H1 (cell line): ENCODE results near the gene SVOPL. TPM values are rescaled to one million over a fixed set of nuclear protein-coding genes. Genes with fewer than 3 reads are reported as not detected.

Experiments used
- CTCF ChIA-PET: fragments of 300-600 bp; sonication (Branson Sonifier 250); formaldehyde crosslinking; loops from one replicate; lab custom pipeline; 2021; ENCODE audit not compliant: partially characterized antibody; lab: Charles Lee
- POLR2A ChIA-PET: fragments of 300-600 bp; sonication (Branson Sonifier 250); formaldehyde crosslinking; loops from one replicate; lab custom pipeline; 2021; ENCODE audit warnings: inconsistent platforms; ENCODE audit not compliant: partially characterized antibody; lab: Charles Lee
- DNase-seq, 2 experiments: peaks; one replicate each; pipeline versions ENCODE4 v3.0.0 to v3.0.0-alpha.2; 2010 to 2022; ENCODE audit warnings: low spot score in 2 of 2, low read depth in 1 of 2, mixed read lengths in 1 of 2
- FAIRE-seq: peaks from 2 replicates; lab custom pipeline; 2011; peaks lifted over from hg19 to GRCh38; lab: Jason Lieb, UNC
- H2AFZ ChIP-seq: 2 replicates; pipeline ENCODE4 v1.8.1; 2012; ENCODE audit warnings: low read length, inconsistent platforms
- H2AK5ac ChIP-seq: 2 replicates; pipeline ENCODE4 v1.6.1; 2013; ENCODE audit warnings: low read depth, low read length
- H2BK120ac ChIP-seq: replicated peaks from 2 replicates; pipeline ENCODE3; 2013; ENCODE audit warnings: low read depth, low read length, inconsistent platforms
- H2BK12ac ChIP-seq: 2 replicates; pipeline ENCODE4 v1.6.1; 2013; ENCODE audit warnings: low read depth, low read length
- H2BK15ac ChIP-seq: 2 replicates; pipeline ENCODE4 v1.6.1; 2013; ENCODE audit warnings: low read length
- H2BK20ac ChIP-seq: 2 replicates; pipeline ENCODE4 v1.6.1; 2013; ENCODE audit warnings: low read length
- H2BK5ac ChIP-seq: 2 replicates; pipeline ENCODE4 v1.6.1; 2013; ENCODE audit warnings: low read depth, low read length
- H3K14ac ChIP-seq: 2 replicates; pipeline ENCODE4 v1.6.1; 2013; ENCODE audit warnings: inconsistent platforms; ENCODE audit not compliant: insufficient read length
- H3K18ac ChIP-seq: 2 replicates; pipeline ENCODE4 v1.6.1; 2013; ENCODE audit warnings: low read length; ENCODE audit errors: extremely low read depth
- H3K23ac ChIP-seq: 2 replicates; pipeline ENCODE4 v1.6.1; 2013; ENCODE audit warnings: inconsistent platforms; ENCODE audit not compliant: insufficient read length
- H3K23me2 ChIP-seq: 2 replicates; pipeline ENCODE4 v1.6.1; 2013; ENCODE audit warnings: low read depth, low read length
- H3K27ac ChIP-seq: 2 replicates; pipeline ENCODE4 v1.6.1; 2011; ENCODE audit warnings: low read depth, low read length, inconsistent platforms
- H3K27me3 ChIP-seq, 4 experiments: replicated peaks in 1 of 4; 1 replicate in 1 of 4; 2 replicates in 3 of 4; pipeline versions ENCODE4 v1.6.1 to v1.8.1; 2011 to 2013; ENCODE audit warnings: low read length in 3 of 4, mild to moderate bottlenecking in 3 of 4, inconsistent platforms in 2 of 4, mixed read lengths in 2 of 4, moderate library complexity in 1 of 4; ENCODE audit not compliant: control insufficient read depth in 3 of 4, insufficient read depth in 3 of 4; ENCODE audit errors: extremely low read depth in 1 of 4
- H3K36me3 ChIP-seq, 4 experiments: 2 replicates each; pipeline versions ENCODE4 v1.6.1 to v1.8.1; 2011 to 2013; ENCODE audit warnings: mild to moderate bottlenecking in 4 of 4, low read length in 3 of 4, moderate library complexity in 2 of 4, control low read depth in 1 of 4, inconsistent platforms in 1 of 4; ENCODE audit not compliant: insufficient read depth in 4 of 4, control insufficient read depth in 2 of 4
- H3K4ac ChIP-seq: replicated peaks from 2 replicates; pipeline ENCODE3; 2013; ENCODE audit warnings: low read length, low read depth, mixed read lengths, inconsistent platforms; ENCODE audit not compliant: insufficient read length
- H3K4me1 ChIP-seq, 4 experiments: replicated peaks in 1 of 4; 1 replicate in 1 of 4; 2 replicates in 3 of 4; pipeline versions ENCODE4 v1.6.1 to v1.8.1; 2011 to 2013; ENCODE audit warnings: low read length in 3 of 4, inconsistent platforms in 2 of 4, mixed read lengths in 1 of 4; ENCODE audit not compliant: insufficient read depth in 4 of 4, control insufficient read depth in 3 of 4
- H3K4me2 ChIP-seq, 2 experiments: 2 replicates each; pipeline versions ENCODE4 v1.6.1 to v1.8.1; 2011 to 2013; ENCODE audit warnings: low read depth in 2 of 2, low read length in 2 of 2, control low read depth in 1 of 2, inconsistent platforms in 1 of 2, mild to moderate bottlenecking in 1 of 2; ENCODE audit not compliant: insufficient read depth in 1 of 2
- H3K4me3 ChIP-seq, 4 experiments: fragments of 200-600, 300-600 bp in 1 of 4; sonication (generic), shearing (Covaris generic), sonication (Bioruptor Twin) in 1 of 4; 2 replicates each; pipeline versions ENCODE4 v1.5.1 to v1.8.1; 2011 to 2016; ENCODE audit warnings: low read length in 4 of 4, low read depth in 3 of 4, control low read depth in 2 of 4, inconsistent platforms in 2 of 4, mild to moderate bottlenecking in 2 of 4, mixed read lengths in 1 of 4, moderate library complexity in 1 of 4; ENCODE audit not compliant: insufficient read depth in 2 of 4; ENCODE audit errors: extremely low read depth in 1 of 4
- H3K56ac ChIP-seq: replicated peaks from 2 replicates; pipeline ENCODE3; 2013; ENCODE audit warnings: low read depth, mild to moderate bottlenecking, mixed read lengths, low read length, inconsistent platforms; ENCODE audit not compliant: insufficient read length
- H3K79me1 ChIP-seq: 2 replicates; pipeline ENCODE4 v1.6.1; 2013; ENCODE audit warnings: low read depth, low read length, control low read depth
- H3K79me2 ChIP-seq, 2 experiments: 2 replicates each; pipeline versions ENCODE4 v1.6.1 to v1.8.1; 2012 to 2013; ENCODE audit warnings: low read length in 2 of 2, mild to moderate bottlenecking in 2 of 2, inconsistent platforms in 1 of 2; ENCODE audit not compliant: insufficient read depth in 2 of 2, control insufficient read depth in 1 of 2
- H3K9ac ChIP-seq, 4 experiments: replicated peaks in 1 of 4; 1 replicate in 1 of 4; 2 replicates in 3 of 4; pipeline versions ENCODE4 v1.6.1 to v1.8.1; 2011 to 2013; ENCODE audit warnings: low read depth in 3 of 4, low read length in 3 of 4, control low read depth in 2 of 4, mild to moderate bottlenecking in 2 of 4, moderate library complexity in 2 of 4, inconsistent platforms in 1 of 4; ENCODE audit errors: extremely low read depth in 1 of 4
- H3K9me3 ChIP-seq, 2 experiments: 2 replicates each; pipeline versions ENCODE4 v1.6.1 to v1.8.1; 2012 to 2013; ENCODE audit warnings: mild to moderate bottlenecking in 2 of 2, moderate library complexity in 2 of 2, control low read depth in 1 of 2, inconsistent platforms in 1 of 2, low read depth in 1 of 2, low read length in 1 of 2, mixed read lengths in 1 of 2; ENCODE audit not compliant: insufficient read depth in 2 of 2
- H4K20me1 ChIP-seq, 2 experiments: replicated peaks in 1 of 2; 2 replicates each; pipeline versions ENCODE3 to v1.8.1; 2011 to 2013; ENCODE audit warnings: inconsistent platforms in 2 of 2, low read length in 2 of 2, mild to moderate bottlenecking in 1 of 2; ENCODE audit not compliant: insufficient read depth in 2 of 2, control insufficient read depth in 1 of 2
- H4K5ac ChIP-seq: 2 replicates; pipeline ENCODE4 v1.6.1; 2013; ENCODE audit warnings: low read length, low read depth, mixed read lengths, inconsistent platforms; ENCODE audit not compliant: insufficient read length
- H4K8ac ChIP-seq: 2 replicates; pipeline ENCODE4 v1.8.0; 2013; ENCODE audit warnings: mild to moderate bottlenecking, moderate library complexity, low read length, inconsistent platforms; ENCODE audit not compliant: insufficient read depth; ENCODE audit errors: extremely low read depth
- H4K91ac ChIP-seq: replicated peaks from 2 replicates; pipeline ENCODE3; 2013; ENCODE audit warnings: low read length, mixed read lengths, inconsistent platforms; ENCODE audit not compliant: insufficient read length
- CTCF ChIP-seq, 3 experiments: IDR thresholded peaks; 1 replicate in 2 of 3; 2 replicates in 1 of 3; pipeline versions ENCODE4 v1.5.1 to v1.6.1; 2011; ENCODE audit warnings: low read length in 3 of 3, mild to moderate bottlenecking in 3 of 3, inconsistent platforms in 2 of 3, low read depth in 1 of 3, moderate library complexity in 1 of 3; ENCODE audit not compliant: insufficient read depth in 1 of 3; ENCODE audit errors: control extremely low read depth in 1 of 3
- E2F6 ChIP-seq: IDR thresholded peaks from 2 replicates; pipeline ENCODE4 v1.6.1; 2012; ENCODE audit warnings: inconsistent platforms
- EP300 ChIP-seq, 2 experiments: IDR thresholded peaks; 1 replicate in 1 of 2; 2 replicates in 1 of 2; pipeline ENCODE4 v1.6.1; 2011 to 2012; ENCODE audit warnings: low read depth in 2 of 2, low read length in 2 of 2, mild to moderate bottlenecking in 2 of 2, borderline replicate concordance in 1 of 2, inconsistent platforms in 1 of 2, moderate library complexity in 1 of 2
- JUND ChIP-seq: IDR thresholded peaks from 2 replicates; pipeline ENCODE4 v1.6.1; 2011; ENCODE audit warnings: mild to moderate bottlenecking, improper control_type of control experiment, low read length
- NANOG ChIP-seq: IDR thresholded peaks from 2 replicates; pipeline ENCODE4 v1.6.1; 2011; ENCODE audit warnings: low read length, low read depth, mild to moderate bottlenecking, inconsistent platforms; ENCODE audit not compliant: insufficient read depth, poor library complexity, severe bottlenecking
- POLR2AphosphoS5 ChIP-seq: IDR thresholded peaks from 2 replicates; pipeline ENCODE4 v1.6.1; 2011; ENCODE audit warnings: low read depth, low read length
- RAD21 ChIP-seq, 2 experiments: IDR thresholded peaks in 1 of 2; conservative IDR thresholded peaks in 1 of 2; 2 replicates each; pipeline ENCODE4 v1.6.1; 2011; ENCODE audit warnings: low read depth in 2 of 2, low read length in 2 of 2, improper control_type of control experiment in 1 of 2, inconsistent platforms in 1 of 2, mild to moderate bottlenecking in 1 of 2, moderate library complexity in 1 of 2
- SIX5 ChIP-seq: IDR thresholded peaks from 2 replicates; pipeline ENCODE4 v1.6.1; 2011; ENCODE audit warnings: mild to moderate bottlenecking, low read depth, low read length
- TCF12 ChIP-seq: IDR thresholded peaks from 2 replicates; pipeline ENCODE4 v1.6.1; 2011; ENCODE audit warnings: low read depth, mild to moderate bottlenecking, low read length
- WGBS, 2 experiments: shearing (Covaris generic) in 1 of 2; methylation state at CpG; one replicate each; pipeline versions ENCODE4 v1.1.6 to v1.1.7; 2013 to 2015; ENCODE audit warnings: low lambda C conversion rate in 2 of 2, mixed read lengths in 2 of 2, inconsistent platforms in 1 of 2, low coverage in 1 of 2, missing lambda C conversion rate in 1 of 2; ENCODE audit not compliant: insufficient replicate concordance in 2 of 2, insufficient coverage in 1 of 2, insufficient read length in 1 of 2; ENCODE audit errors: extremely low coverage in 1 of 2, missing lambda C conversion rate in 1 of 2; 5-methylcytosine and 5-hydroxymethylcytosine counted together
- polyA plus RNA-seq, 7 experiments: library from polyadenylated mRNA; depleted of rRNA in 3 of 7; stranded (reverse) in 5 of 7; unstranded in 2 of 7; fragments of >200 nt in 5 of 7; fragments of 200-250 nt in 2 of 7; gene quantifications; 1 replicate in 5 of 7; 2 replicates in 1 of 7; 4 replicates in 1 of 7; pipeline versions ENCODE4 v1.2.1 to v1.2.3, GENCODE V29; 2011 to 2013; ENCODE audit warnings: missing spikeins in 2 of 7, mixed read lengths in 2 of 7
- total RNA-seq: library from RNA; stranded (reverse); fragmentation: NEBNext Ultra II Directional; extraction: Animal tissue kit (Norgen Biotek cat#: 25700); gene quantifications from 2 replicates; pipeline ENCODE4 v1.2.1, GENCODE V29; 2021

The SVOPL gene
- total and polyA plus RNA-seq, 2 of the 8 experiments (the other 6 are each of a cell fraction or from before 2014, with no cell fraction given): 1.1 to 1.4 TPM

- H2AK5ac ChIP-seq: no peak overlapping the region
- H3K18ac ChIP-seq: no peak overlapping the region
- no peak overlapping the region for H4K8ac ChIP-seq
- no peak overlapping the region for H3K9ac ChIP-seq
- H2BK120ac ChIP-seq: no peak overlapping the region
- peak overlapping the region; percentile 55; the same call in 1 of the 2 replicates for H2BK12ac ChIP-seq
- H3K27me3 ChIP-seq: no peaks in the 10 kb centered on the region
- POLR2A ChIA-PET: no interaction called here
- 84% methylated on average over 7 of the region's 7 CpGs; no CpG with 5 or more reads in 1 of the 2 experiments for WGBS, 2 experiments
- CTCF ChIA-PET: interaction anchor here (0.6 to 2.9 kb wide), 16 partner anchors 8 to 802 kb away, joined by 3 to 15 read pairs (median 4); no protein-coding TSS in a partner anchor
- no peak overlapping the region for H3K56ac ChIP-seq
- H2AFZ ChIP-seq: no peak overlapping the region
- no peaks in the 10 kb centered on the region for H3K36me3 ChIP-seq
- H2BK5ac ChIP-seq: no peak overlapping the region
- no peak overlapping the region for H4K5ac ChIP-seq
- no peak overlapping the region for H2BK20ac ChIP-seq
- no peak overlapping the region for H3K23ac ChIP-seq
- no peak overlapping the region for H3K27ac ChIP-seq
- no peaks in the 10 kb centered on the region for H3K79me1 ChIP-seq
- no peak overlapping the region for H3K14ac ChIP-seq
- no peak for DNase-seq
- H3K4ac ChIP-seq: no peak overlapping the region
- H3K23me2 ChIP-seq: no peaks in the 10 kb centered on the region
- H2BK15ac ChIP-seq: no peak overlapping the region
- no peaks in the 10 kb centered on the region; a peak in 1 of 7 replicates for H3K4me1 ChIP-seq
- no peak overlapping the region for H4K91ac ChIP-seq
- H3K9me3 ChIP-seq: no peaks in the 10 kb centered on the region
- FAIRE-seq: peak; percentile 84
- no peak overlapping the region for H3K4me2 ChIP-seq
- no peak overlapping the region for H3K4me3 ChIP-seq
- no peaks in the 10 kb centered on the region for H3K79me2 ChIP-seq
- no peaks in the 10 kb centered on the region for H4K20me1 ChIP-seq
- TF ChIP-seq CTCF (IDR thresholded peaks at IDR 0.05; ENCODE audit: control extremely low read depth in 1 of 3, insufficient read depth in 1 of 3, low read depth in 1 of 3, low read length in 3 of 3) (peak; percentile 54 to 72 (median 61)), TCF12 (0 out of 2 replicates have a peak, but pooled peaks have one; percentile 44), NANOG (no peak), POLR2AphosphoS5 (no peak), E2F6 (peak; percentile 23; the same call in 1 of the 2 replicates), SIX5 (no peak), JUND (no peak), EP300 (IDR thresholded peaks at IDR 0.05; ENCODE audit: borderline replicate concordance in 1 of 2, low read depth in 2 of 2, low read length in 2 of 2) (peak in 1 of 2 experiments; percentile 30; a peak in 1 of 3 replicates), RAD21 (IDR thresholded peaks at IDR 0.05 in 1 of 2, conservative IDR thresholded peaks at IDR 0.05 in 1 of 2; ENCODE audit: low read depth in 2 of 2, low read length in 2 of 2) (peak; percentile 67 to 76)
These were observed 55.9 kb downstream of the SVOPL start for GRCh38 chr7:138645284-138645683.
